Activated naive CD8-positive, alpha-beta T cell treated with anti-CD3 and anti-CD28 coated beads, Interleukin-2, amount 50 U/mL, for 16 hours (primary cell): Measurements from ENCODE around the gene SCMH1.

ENCODE experiments used
- DNase-seq: peaks from one replicate; pipeline ENCODE4 v3.0.0-alpha.2; 2020; ENCODE audit warnings: low read depth, low spot score

SCMH1 gene

GRCh38 chr1:41097105-41097504 is 145.0 kb downstream of the SCMH1 start:
- DNase-seq = no peak

GRCh38 chr1:41093826-41094225 is 148.3 kb downstream of the SCMH1 start:
- DNase-seq = no peak

- no peak for DNase-seq
Observed at GRCh38 chr1:41086921-41087320, 155.2 kb downstream of the SCMH1 start.

GRCh38 chr1:41078616-41079015 is 163.5 kb downstream of the SCMH1 start:
- DNase-seq = no peak

- no peak for DNase-seq
Observed at GRCh38 chr1:41078193-41078592, 163.9 kb downstream of the SCMH1 start.

- no peak for DNase-seq
Observed at GRCh38 chr1:41073971-41074370, 168.1 kb downstream of the SCMH1 start.

GRCh38 chr1:41072051-41072450 is 170.1 kb downstream of the SCMH1 start:
- DNase-seq = no peak

- no peak for DNase-seq
Observed at GRCh38 chr1:41056907-41057306, 185.2 kb downstream of the SCMH1 start.

- no peak for DNase-seq
Observed at GRCh38 chr1:41053316-41053715, 188.8 kb downstream of the SCMH1 start.

GRCh38 chr1:41051022-41051421 is 191.1 kb downstream of the SCMH1 start:
- no peak for DNase-seq

- DNase-seq = no peak
Observed at GRCh38 chr1:41048540-41048939, 193.6 kb downstream of the SCMH1 start.

GRCh38 chr1:41046347-41046775 is 195.7 kb downstream of the SCMH1 start:
- no peak for DNase-seq

GRCh38 chr1:41045740-41046139 is 196.4 kb downstream of the SCMH1 start:
- no peak for DNase-seq

- DNase-seq = no peak
Observed at GRCh38 chr1:41044187-41044586, 197.9 kb downstream of the SCMH1 start.

GRCh38 chr1:41041614-41042270 is 200.4 kb downstream of the SCMH1 start:
- DNase-seq = no peak

GRCh38 chr1:41038110-41038509 is 204.0 kb downstream of the SCMH1 start:
- no peak for DNase-seq

GRCh38 chr1:41037116-41037903 is 204.8 kb downstream of the SCMH1 start:
- DNase-seq = no peak

- no peak for DNase-seq
Observed at GRCh38 chr1:41033272-41033671, 208.8 kb downstream of the SCMH1 start.

GRCh38 chr1:41032147-41032546 is 210.0 kb downstream of the SCMH1 start:
- no peak for DNase-seq

GRCh38 chr1:41030872-41031616 is 211.1 kb downstream of the SCMH1 start:
- DNase-seq = no peak

- no peak for DNase-seq
Observed at GRCh38 chr1:41028034-41028642, 214.0 kb downstream of the SCMH1 start.
